ENCODE data around the gene STK25.

DNA sequence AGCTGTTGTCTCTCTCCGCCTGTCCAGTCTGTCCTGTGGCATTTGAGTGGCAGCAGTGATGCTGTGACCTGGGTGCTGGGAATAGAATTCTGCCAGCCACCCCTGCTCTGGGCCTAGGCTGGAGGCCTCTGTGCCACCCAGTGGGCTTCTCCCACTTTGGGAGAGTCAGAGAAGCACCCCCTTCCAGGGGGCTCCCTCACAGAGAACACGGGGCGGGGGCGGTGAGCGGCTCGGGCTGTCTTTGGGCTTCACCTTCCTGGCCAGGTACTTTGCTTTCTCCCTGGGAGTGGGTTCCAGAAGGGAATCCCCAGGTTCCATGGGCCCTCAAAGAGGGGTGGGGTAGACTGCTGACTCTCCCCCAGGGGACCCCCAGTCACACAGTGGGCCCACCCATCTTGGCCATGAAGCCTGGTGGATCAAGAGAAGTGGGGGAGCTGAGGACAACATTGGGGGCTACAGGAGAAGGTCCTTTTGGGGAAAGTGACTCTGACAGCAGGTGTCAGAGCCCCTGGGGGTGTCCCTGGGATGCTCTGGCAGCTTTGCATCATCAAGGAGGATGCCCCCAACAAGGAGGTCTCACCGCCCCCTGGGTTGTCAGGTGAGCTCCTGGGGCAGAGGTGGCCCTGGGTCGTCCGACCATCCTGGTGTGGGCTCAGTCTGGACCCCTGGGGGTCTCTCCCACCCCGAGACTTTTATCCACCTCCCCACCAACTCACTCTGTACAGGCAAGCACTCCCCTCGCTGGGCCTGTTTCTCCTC is 31.4 kb upstream of the STK25 start:
- TF ChIP-seq, protein P1, sequence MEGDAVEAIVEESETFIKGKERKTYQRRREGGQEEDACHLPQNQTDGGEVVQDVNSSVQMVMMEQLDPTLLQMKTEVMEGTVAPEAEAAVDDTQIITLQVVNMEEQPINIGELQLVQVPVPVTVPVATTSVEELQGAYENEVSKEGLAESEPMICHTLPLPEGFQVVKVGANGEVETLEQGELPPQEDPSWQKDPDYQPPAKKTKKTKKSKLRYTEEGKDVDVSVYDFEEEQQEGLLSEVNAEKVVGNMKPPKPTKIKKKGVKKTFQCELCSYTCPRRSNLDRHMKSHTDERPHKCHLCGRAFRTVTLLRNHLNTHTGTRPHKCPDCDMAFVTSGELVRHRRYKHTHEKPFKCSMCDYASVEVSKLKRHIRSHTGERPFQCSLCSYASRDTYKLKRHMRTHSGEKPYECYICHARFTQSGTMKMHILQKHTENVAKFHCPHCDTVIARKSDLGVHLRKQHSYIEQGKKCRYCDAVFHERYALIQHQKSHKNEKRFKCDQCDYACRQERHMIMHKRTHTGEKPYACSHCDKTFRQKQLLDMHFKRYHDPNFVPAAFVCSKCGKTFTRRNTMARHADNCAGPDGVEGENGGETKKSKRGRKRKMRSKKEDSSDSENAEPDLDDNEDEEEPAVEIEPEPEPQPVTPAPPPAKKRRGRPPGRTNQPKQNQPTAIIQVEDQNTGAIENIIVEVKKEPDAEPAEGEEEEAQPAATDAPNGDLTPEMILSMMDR (IDR thresholded peaks at IDR 0.05) = no peak
- TF ChIP-seq EP300 (IDR thresholded peaks at IDR 0.05) (no peak), POLR2A (IDR thresholded peaks at IDR 0.05) (no peak)

Data from ovary (tissue), 3 donors.